GM23338 (cell line): ENCODE data around the gene KLK2.

Experiments
- CREB1 ChIP-seq: fragments of 250-450 bp; sonication (Bioruptor Pico); IDR thresholded peaks from 2 replicates; pipeline ENCODE4 v1.5.0; 2020; ENCODE audit warnings: low read depth, mild to moderate bottlenecking, moderate library complexity
- CTCF ChIP-seq, 2 experiments: fragments of 200-600 bp in 1 of 2; sonication (generic) in 1 of 2; conservative IDR thresholded peaks; 2 replicates each; pipeline versions ENCODE4 v1.5.1 to v1.6.1; 2016 to 2017; ENCODE audit warnings: antibody characterized with exemption in 2 of 2, low read depth in 2 of 2, mild to moderate bottlenecking in 2 of 2, moderate library complexity in 1 of 2
- EZH2 ChIP-seq: fragments of 200-600 bp; sonication (generic); IDR thresholded peaks from one replicate; pipeline ENCODE4 v1.8.0; 2017; ENCODE audit warnings: antibody characterized with exemption, mild to moderate bottlenecking, low read depth; ENCODE audit not compliant: unreplicated experiment
- EZH2phosphoT487 ChIP-seq: fragments of 200-600 bp; sonication (generic); IDR thresholded peaks from one replicate; pipeline ENCODE4 v1.8.1; 2018; ENCODE audit warnings: antibody characterized with exemption; ENCODE audit not compliant: unreplicated experiment
- JUNB ChIP-seq: IDR thresholded peaks from one replicate; pipeline ENCODE4 v1.6.1; 2016; ENCODE audit warnings: antibody characterized with exemption; ENCODE audit not compliant: unreplicated experiment
- POLR2AphosphoS5 ChIP-seq: IDR thresholded peaks from 2 replicates; pipeline ENCODE4 v1.6.1; 2016; ENCODE audit warnings: antibody characterized with exemption, low read depth

GRCh38 chr19:50876456-50876855, 3.2 kb downstream of the KLK2 start:
- no peak for TF ChIP-seq CTCF (conservative IDR thresholded peaks at IDR 0.05; ENCODE audit: low read depth in 2 of 2)
- TF ChIP-seq POLR2AphosphoS5: no peak
- TF ChIP-seq JUNB: no peak
- no peak for TF ChIP-seq EZH2
- no peak for TF ChIP-seq EZH2phosphoT487
- no peak for TF ChIP-seq CREB1 (CRISPR knock-in tag)
